NB4 (cell line): ENCODE data around the gene P2RY1.

ENCODE experiments used
- TF ChIP-seq, protein P1 (sequence below): IDR thresholded peaks from one replicate; pipeline ENCODE4 v1.5.1; 2012; ENCODE audit warnings: low read depth, low read length
- TF ChIP-seq, protein P2 (sequence below): IDR thresholded peaks from 2 replicates; pipeline ENCODE4 v1.6.1; 2011; ENCODE audit warnings: low read depth, low read length

DNA sequence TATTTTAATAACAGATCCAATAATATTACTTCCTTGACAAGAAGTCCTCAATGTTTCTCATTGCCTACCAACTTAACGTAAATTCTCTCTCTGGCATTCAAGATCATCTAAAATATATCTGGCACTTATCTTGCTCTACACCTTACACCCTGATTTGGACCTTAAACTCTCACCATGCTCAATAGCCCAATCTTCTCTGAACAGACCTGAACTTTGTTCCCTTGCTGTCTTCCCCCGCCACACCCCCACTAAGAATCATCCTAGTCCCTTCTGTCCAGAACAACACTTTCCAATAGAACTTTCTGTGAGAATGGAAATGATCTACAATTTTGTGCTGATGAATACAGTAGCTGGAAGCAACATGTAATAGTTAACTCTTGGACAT, 44.9 kb downstream of the P2RY1 start:
- TF ChIP-seq, protein P1, sequence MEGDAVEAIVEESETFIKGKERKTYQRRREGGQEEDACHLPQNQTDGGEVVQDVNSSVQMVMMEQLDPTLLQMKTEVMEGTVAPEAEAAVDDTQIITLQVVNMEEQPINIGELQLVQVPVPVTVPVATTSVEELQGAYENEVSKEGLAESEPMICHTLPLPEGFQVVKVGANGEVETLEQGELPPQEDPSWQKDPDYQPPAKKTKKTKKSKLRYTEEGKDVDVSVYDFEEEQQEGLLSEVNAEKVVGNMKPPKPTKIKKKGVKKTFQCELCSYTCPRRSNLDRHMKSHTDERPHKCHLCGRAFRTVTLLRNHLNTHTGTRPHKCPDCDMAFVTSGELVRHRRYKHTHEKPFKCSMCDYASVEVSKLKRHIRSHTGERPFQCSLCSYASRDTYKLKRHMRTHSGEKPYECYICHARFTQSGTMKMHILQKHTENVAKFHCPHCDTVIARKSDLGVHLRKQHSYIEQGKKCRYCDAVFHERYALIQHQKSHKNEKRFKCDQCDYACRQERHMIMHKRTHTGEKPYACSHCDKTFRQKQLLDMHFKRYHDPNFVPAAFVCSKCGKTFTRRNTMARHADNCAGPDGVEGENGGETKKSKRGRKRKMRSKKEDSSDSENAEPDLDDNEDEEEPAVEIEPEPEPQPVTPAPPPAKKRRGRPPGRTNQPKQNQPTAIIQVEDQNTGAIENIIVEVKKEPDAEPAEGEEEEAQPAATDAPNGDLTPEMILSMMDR: no peak
- TF ChIP-seq, protein P2, sequence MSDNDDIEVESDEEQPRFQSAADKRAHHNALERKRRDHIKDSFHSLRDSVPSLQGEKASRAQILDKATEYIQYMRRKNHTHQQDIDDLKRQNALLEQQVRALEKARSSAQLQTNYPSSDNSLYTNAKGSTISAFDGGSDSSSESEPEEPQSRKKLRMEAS: no peak
